ENCODE measurements around the gene PRDM9. TPM values are rescaled to one million over a fixed set of nuclear protein-coding genes. Genes with fewer than 3 reads are reported as not detected.
"Not testable (repeated sequence)": the region's sequence is repeated elsewhere in the genome, so short reads cannot be mapped to it uniquely, and the experiment has no call there.

Gene PRDM9
- total and polyA plus RNA-seq, 10 donors = not detected

DNA sequence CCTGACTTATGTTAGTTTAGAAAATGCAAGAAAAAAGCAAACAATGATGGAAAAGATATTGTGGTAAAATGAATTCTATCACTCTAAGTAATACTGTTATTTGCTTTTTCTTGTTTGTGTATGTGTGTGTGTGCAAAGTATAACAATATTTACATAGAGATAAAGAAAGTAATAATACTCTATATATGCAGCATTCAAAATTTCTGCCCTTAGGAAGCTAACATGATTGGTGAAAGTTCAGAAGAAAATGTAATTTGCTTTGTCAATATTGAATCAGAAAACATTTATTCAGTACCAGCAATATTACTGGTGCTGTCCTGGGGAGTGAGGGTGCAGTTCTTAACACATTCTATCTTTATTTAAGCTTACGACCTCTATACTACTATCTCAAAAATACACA is 12.9 kb upstream of the PRDM9 start:
- WGBS, 5 donors = 81 to 91% (median 81%) methylated on average over 1 of the region's 1 CpG

DNA sequence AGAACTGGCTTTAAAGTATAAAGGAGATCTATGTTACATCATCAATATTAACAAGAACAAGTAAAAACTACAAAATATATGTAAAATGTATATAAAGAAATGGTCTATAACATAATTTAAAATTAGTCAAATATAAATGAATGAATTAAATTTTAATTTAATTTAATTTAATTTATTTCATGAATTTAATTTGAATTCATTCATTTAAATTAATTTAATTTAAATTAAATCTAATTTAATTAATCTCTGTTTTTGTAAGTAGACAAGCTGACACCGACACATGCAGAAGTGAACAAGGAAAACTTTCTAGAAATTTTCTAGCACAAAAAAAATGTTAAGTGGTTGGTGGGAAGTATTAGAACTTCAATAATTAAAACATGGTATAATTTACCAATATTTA is 10.8 kb upstream of the PRDM9 start:
- Histone ChIP-seq H3K27me3 (replicated peaks in 1 of 7) (no peaks in the 10 kb centered on the region), H3K4me3 (no peak overlapping the region), H3K36me3 (no peaks in the 10 kb centered on the region), H3K27ac (no peak overlapping the region), H3K4me1 (no peaks in the 10 kb centered on the region), H3K9me3 (peaks cover 0 to 15% (median 0%) of the 10 kb centered on the region in 8 donors)
- DNase-seq = no peak
- TF ChIP-seq, protein P1, sequence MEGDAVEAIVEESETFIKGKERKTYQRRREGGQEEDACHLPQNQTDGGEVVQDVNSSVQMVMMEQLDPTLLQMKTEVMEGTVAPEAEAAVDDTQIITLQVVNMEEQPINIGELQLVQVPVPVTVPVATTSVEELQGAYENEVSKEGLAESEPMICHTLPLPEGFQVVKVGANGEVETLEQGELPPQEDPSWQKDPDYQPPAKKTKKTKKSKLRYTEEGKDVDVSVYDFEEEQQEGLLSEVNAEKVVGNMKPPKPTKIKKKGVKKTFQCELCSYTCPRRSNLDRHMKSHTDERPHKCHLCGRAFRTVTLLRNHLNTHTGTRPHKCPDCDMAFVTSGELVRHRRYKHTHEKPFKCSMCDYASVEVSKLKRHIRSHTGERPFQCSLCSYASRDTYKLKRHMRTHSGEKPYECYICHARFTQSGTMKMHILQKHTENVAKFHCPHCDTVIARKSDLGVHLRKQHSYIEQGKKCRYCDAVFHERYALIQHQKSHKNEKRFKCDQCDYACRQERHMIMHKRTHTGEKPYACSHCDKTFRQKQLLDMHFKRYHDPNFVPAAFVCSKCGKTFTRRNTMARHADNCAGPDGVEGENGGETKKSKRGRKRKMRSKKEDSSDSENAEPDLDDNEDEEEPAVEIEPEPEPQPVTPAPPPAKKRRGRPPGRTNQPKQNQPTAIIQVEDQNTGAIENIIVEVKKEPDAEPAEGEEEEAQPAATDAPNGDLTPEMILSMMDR (IDR thresholded peaks at IDR 0.05 in 8 of 11, conservative IDR thresholded peaks at IDR 0.05 in 3 of 11) = no peak
- TF ChIP-seq POLR2AphosphoS5 (IDR thresholded peaks at IDR 0.05) (no peak), POLR2A (IDR thresholded peaks at IDR 0.05) (no peak)
- WGBS, 5 donors = 81 to 92% (median 91%) methylated on average over 1 of the region's 1 CpG
- intact Hi-C loops (cut with DNase I; ENCODE audit: low total_unique reads) = no loop called here

More for the DNA sequence above, 12.9 kb upstream of the PRDM9 start:
- intact Hi-C loops (cut with DNase I; ENCODE audit: low total_unique reads) = no loop called here
- no peaks in the 10 kb centered on the region for H3K27me3 ChIP-seq (replicated peaks in 1 of 7)
- TF ChIP-seq POLR2A (IDR thresholded peaks at IDR 0.05) (no peak), POLR2AphosphoS5 (IDR thresholded peaks at IDR 0.05) (no peak)
- no peak overlapping the region for H3K27ac ChIP-seq
- H3K4me3 ChIP-seq = no peak overlapping the region
- DNase-seq = no peak
- H3K36me3 ChIP-seq = no peaks in the 10 kb centered on the region
- peaks cover 0 to 18% (median 0%) of the 10 kb centered on the region in 8 donors for H3K9me3 ChIP-seq
- no peaks in the 10 kb centered on the region for H3K4me1 ChIP-seq

DNA sequence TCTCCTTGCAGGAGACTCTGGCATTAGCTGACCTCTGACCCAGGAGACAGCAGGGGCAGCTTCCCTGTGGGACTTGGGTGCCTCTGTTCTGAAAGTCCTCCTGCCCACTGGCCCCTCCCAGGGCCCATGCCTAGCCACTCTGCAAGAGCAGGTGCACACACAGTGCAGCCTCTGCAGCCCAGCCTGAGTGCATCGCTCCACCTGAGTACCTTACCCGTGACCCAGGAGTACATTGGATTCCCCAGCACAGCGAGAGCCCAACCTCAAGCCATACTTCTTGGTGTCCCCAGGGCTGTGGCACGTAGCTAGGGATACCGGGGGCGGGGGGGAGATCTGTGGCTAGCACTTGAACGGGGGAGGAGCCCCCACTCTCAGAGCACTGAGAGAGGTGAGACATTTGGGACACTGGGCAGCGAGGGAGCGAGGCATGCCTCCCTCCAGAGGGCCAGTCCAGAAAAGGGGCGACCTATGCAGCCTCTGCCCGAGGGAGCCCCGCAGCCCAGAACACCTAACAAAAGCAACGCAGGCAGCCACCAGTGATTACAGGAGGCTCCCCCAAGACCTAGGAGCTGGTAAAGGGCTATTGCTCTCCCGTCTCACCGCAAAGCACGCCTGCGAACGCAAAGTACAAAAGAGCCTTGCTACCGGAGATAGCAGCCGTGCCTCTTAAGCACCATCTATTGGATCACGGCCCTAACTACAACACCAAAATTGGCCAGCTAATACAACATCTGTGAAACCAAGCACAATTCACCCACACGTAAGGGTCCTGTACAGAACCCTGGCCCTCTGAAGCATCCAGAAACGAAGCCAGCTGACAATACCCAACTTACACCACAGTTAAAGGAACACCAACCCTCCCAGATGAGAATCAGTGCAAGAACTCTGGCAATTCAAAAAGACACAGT is 826 bp upstream of the PRDM9 start:
- Histone ChIP-seq H3K4me1 (no peaks in the 10 kb centered on the region), H3K36me3 (no peaks in the 10 kb centered on the region), H3K9me3 (peaks cover 0 to 37% (median 4%) of the 10 kb centered on the region in 8 donors), H3K27ac (no peak overlapping the region), H3K27me3 (replicated peaks in 1 of 7) (no peaks in the 10 kb centered on the region), H3K4me3 (no peak overlapping the region)
- TF ChIP-seq POLR2AphosphoS5 (IDR thresholded peaks at IDR 0.05) (no peak), POLR2A (IDR thresholded peaks at IDR 0.05) (no peak)
- TF ChIP-seq, protein P1 (IDR thresholded peaks at IDR 0.05 in 8 of 11, conservative IDR thresholded peaks at IDR 0.05 in 3 of 11) = no peak
- DNase-seq = no peak
- intact Hi-C loops (cut with DNase I; ENCODE audit: low total_unique reads) = no loop called here
- WGBS, 5 donors = 67 to 86% (median 77%) methylated on average over 18 to 23 of the region's 23 CpGs

DNA sequence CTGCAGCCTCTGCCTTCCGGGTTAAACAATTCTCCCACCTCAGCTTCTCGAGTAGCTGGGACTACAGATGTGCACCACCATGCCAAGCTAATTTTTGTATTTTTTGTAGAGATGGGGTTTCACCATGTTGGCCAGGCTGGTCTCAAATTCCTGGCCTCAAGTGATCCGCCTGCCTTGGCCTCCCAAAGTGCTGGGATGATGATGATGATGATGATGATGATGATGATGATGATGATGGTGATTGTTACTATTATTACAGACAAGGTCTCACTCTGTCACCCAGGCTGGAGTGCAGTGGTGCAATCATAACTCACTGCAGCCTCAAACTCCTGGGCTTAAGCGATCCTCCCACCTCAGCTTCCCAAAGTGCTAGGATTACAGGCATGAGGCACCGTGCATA is 3.0 kb downstream of the PRDM9 start:
- DNase-seq; H3K4me1 ChIP-seq; H3K27ac ChIP-seq; H3K27me3 ChIP-seq (replicated peaks in 1 of 7); H3K36me3 ChIP-seq; H3K4me3 ChIP-seq; intact Hi-C loops (cut with DNase I; ENCODE audit: low total_unique reads): not testable (repeated sequence)
- 83 to 93% (median 88%) methylated on average over 5 of the region's 5 CpGs for WGBS, 5 donors
- peaks cover 0 to 51% (median 13%) of the 10 kb centered on the region in 8 donors for H3K9me3 ChIP-seq

DNA sequence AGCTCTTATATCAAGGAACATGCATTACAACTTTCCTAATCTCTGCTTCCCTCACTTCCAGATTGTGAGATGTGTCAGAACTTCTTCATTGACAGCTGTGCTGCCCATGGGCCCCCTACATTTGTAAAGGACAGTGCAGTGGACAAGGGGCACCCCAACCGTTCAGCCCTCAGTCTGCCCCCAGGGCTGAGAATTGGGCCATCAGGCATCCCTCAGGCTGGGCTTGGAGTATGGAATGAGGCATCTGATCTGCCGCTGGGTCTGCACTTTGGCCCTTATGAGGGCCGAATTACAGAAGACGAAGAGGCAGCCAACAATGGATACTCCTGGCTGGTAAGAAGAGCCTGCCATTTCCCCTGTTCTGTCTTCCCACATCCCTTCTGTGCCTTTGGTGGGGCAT is 15.1 kb downstream of the PRDM9 start:
- intact Hi-C loops (cut with DNase I; ENCODE audit: low total_unique reads) = no loop called here
- H3K27me3 ChIP-seq (replicated peaks in 1 of 7) = no peaks in the 10 kb centered on the region
- peaks cover 0 to 11% (median 0%) of the 10 kb centered on the region in 8 donors for H3K9me3 ChIP-seq
- TF ChIP-seq POLR2AphosphoS5 (IDR thresholded peaks at IDR 0.05) (no peak), POLR2A (IDR thresholded peaks at IDR 0.05) (no peak)
- TF ChIP-seq, protein P1 (IDR thresholded peaks at IDR 0.05 in 8 of 11, conservative IDR thresholded peaks at IDR 0.05 in 3 of 11) = no peak
- no peak for DNase-seq
- H3K27ac ChIP-seq = no peak overlapping the region
- H3K4me3 ChIP-seq = no peak overlapping the region
- H3K4me1 ChIP-seq = no peaks in the 10 kb centered on the region
- H3K36me3 ChIP-seq = no peaks in the 10 kb centered on the region
- 79 to 92% (median 89%) methylated on average over 4 of the region's 4 CpGs for WGBS, 5 donors
